Ishikawa (cell line): ENCODE data around the gene NRXN3.

ENCODE experiments used
- CREB1 ChIP-seq: IDR thresholded peaks from 2 replicates; pipeline ENCODE4 v1.6.1; 2012; ENCODE audit warnings: low read depth
- EGR1 ChIP-seq: IDR thresholded peaks from 2 replicates; pipeline ENCODE4 v1.6.1; 2012
- EP300 ChIP-seq: IDR thresholded peaks from 2 replicates; pipeline ENCODE4 v1.6.1; 2012; ENCODE audit warnings: borderline replicate concordance
- FOXM1 ChIP-seq: IDR thresholded peaks from 2 replicates; pipeline ENCODE4 v1.6.1; 2012; ENCODE audit warnings: low read depth, borderline replicate concordance
- NFIC ChIP-seq: IDR thresholded peaks from 2 replicates; pipeline ENCODE4 v1.6.1; 2012
- RAD21 ChIP-seq: IDR thresholded peaks from 2 replicates; pipeline ENCODE4 v1.6.1; 2012; ENCODE audit warnings: low read depth
- TAF1 ChIP-seq: IDR thresholded peaks from 2 replicates; pipeline ENCODE4 v1.6.1; 2012; ENCODE audit warnings: low read depth, mild to moderate bottlenecking
- TCF12 ChIP-seq: IDR thresholded peaks from 2 replicates; pipeline ENCODE4 v1.6.1; 2012; ENCODE audit warnings: low read depth
- TEAD4 ChIP-seq: IDR thresholded peaks from 2 replicates; pipeline ENCODE4 v1.6.1; 2012
- USF1 ChIP-seq: IDR thresholded peaks from 2 replicates; pipeline ENCODE4 v1.6.1; 2012
- YY1 ChIP-seq: IDR thresholded peaks from 2 replicates; pipeline ENCODE4 v1.6.1; 2012; ENCODE audit warnings: low read depth
- ZBTB7A ChIP-seq: IDR thresholded peaks from 2 replicates; pipeline ENCODE4 v1.6.1; 2012; ENCODE audit warnings: low read depth
- TF ChIP-seq, protein P1 (sequence below): IDR thresholded peaks from 2 replicates; pipeline ENCODE4 v1.6.1; 2012; ENCODE audit warnings: low read depth, mild to moderate bottlenecking
- TF ChIP-seq, protein P2 (sequence below): IDR thresholded peaks from 2 replicates; pipeline ENCODE4 v1.6.1; 2012

GRCh38 chr14:79500489-79500888 lies 1330.3 kb downstream of the NRXN3 start:
- no peak for TF ChIP-seq EP300
- no peak for TF ChIP-seq TEAD4
- no peak for TF ChIP-seq CREB1
- no peak for TF ChIP-seq ZBTB7A
- no peak for TF ChIP-seq EGR1
- no peak for TF ChIP-seq TCF12
- no peak for TF ChIP-seq NFIC
- TF ChIP-seq RAD21 = no peak
- TF ChIP-seq USF1 = no peak
- TF ChIP-seq, protein P1, sequence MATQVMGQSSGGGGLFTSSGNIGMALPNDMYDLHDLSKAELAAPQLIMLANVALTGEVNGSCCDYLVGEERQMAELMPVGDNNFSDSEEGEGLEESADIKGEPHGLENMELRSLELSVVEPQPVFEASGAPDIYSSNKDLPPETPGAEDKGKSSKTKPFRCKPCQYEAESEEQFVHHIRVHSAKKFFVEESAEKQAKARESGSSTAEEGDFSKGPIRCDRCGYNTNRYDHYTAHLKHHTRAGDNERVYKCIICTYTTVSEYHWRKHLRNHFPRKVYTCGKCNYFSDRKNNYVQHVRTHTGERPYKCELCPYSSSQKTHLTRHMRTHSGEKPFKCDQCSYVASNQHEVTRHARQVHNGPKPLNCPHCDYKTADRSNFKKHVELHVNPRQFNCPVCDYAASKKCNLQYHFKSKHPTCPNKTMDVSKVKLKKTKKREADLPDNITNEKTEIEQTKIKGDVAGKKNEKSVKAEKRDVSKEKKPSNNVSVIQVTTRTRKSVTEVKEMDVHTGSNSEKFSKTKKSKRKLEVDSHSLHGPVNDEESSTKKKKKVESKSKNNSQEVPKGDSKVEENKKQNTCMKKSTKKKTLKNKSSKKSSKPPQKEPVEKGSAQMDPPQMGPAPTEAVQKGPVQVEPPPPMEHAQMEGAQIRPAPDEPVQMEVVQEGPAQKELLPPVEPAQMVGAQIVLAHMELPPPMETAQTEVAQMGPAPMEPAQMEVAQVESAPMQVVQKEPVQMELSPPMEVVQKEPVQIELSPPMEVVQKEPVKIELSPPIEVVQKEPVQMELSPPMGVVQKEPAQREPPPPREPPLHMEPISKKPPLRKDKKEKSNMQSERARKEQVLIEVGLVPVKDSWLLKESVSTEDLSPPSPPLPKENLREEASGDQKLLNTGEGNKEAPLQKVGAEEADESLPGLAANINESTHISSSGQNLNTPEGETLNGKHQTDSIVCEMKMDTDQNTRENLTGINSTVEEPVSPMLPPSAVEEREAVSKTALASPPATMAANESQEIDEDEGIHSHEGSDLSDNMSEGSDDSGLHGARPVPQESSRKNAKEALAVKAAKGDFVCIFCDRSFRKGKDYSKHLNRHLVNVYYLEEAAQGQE = no peak
- TF ChIP-seq, protein P2, sequence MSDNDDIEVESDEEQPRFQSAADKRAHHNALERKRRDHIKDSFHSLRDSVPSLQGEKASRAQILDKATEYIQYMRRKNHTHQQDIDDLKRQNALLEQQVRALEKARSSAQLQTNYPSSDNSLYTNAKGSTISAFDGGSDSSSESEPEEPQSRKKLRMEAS = no peak
- no peak for TF ChIP-seq FOXM1
- TF ChIP-seq YY1 = no peak
- TF ChIP-seq TAF1 = no peak
